Kidney (tissue), 14 donors: ENCODE data around the gene PDE4D. TPM values are rescaled to one million over a fixed set of nuclear protein-coding genes. Genes with fewer than 3 reads are reported as not detected.

Source experiments
- DNase-seq, 5 donors: peaks; one replicate each; pipeline ENCODE4 v3.0.0-alpha.2; 2013 to 2020
- FAIRE-seq: peaks from 2 replicates; lab custom pipeline; 2012; peaks lifted over from hg19 to GRCh38; lab: Jason Lieb, UNC
- H3K27ac ChIP-seq, 2 donors: one replicate each; pipeline ENCODE4 v1.7.0; 2013; ENCODE audit warnings: low read depth in 2 of 2, low read length in 2 of 2, inconsistent platforms in 1 of 2
- H3K27me3 ChIP-seq: one replicate; pipeline ENCODE4 v1.7.1; 2013; ENCODE audit warnings: low read length, inconsistent platforms; ENCODE audit not compliant: control insufficient read depth, insufficient read depth
- H3K36me3 ChIP-seq, 3 donors: one replicate each; pipeline versions ENCODE4 v1.7.0 to v1.7.1; 2013; ENCODE audit warnings: low read length in 3 of 3, control low read depth in 1 of 3, inconsistent platforms in 1 of 3; ENCODE audit not compliant: insufficient read depth in 3 of 3, control insufficient read depth in 2 of 3
- H3K4me1 ChIP-seq, 3 donors: one replicate each; pipeline versions ENCODE4 v1.7.0 to v1.7.1; 2013; ENCODE audit warnings: low read length in 3 of 3, inconsistent platforms in 1 of 3, low read depth in 1 of 3; ENCODE audit not compliant: control insufficient read depth in 2 of 3, insufficient read depth in 2 of 3
- H3K4me3 ChIP-seq, 3 donors: one replicate each; pipeline versions ENCODE4 v1.7.0 to v1.8.1; 2013; ENCODE audit warnings: low read length in 3 of 3, control low read depth in 1 of 3, inconsistent platforms in 1 of 3
- H3K9ac ChIP-seq, 3 donors: one replicate each; pipeline versions ENCODE4 v1.7.0 to v1.7.1; 2013; ENCODE audit warnings: low read length in 3 of 3, control low read depth in 1 of 3, inconsistent platforms in 1 of 3
- H3K9me3 ChIP-seq, 3 donors: one replicate each; pipeline versions ENCODE4 v1.7.0 to v1.7.1; 2013; ENCODE audit warnings: low read length in 3 of 3, control low read depth in 1 of 3, inconsistent platforms in 1 of 3; ENCODE audit not compliant: control insufficient read depth in 2 of 3, insufficient read depth in 1 of 3
- CTCF ChIP-seq: IDR thresholded peaks from 3 replicates; pipeline ENCODE4 v1.5.1; 2012; ENCODE audit warnings: mild to moderate bottlenecking, moderate library complexity, borderline replicate concordance; ENCODE audit not compliant: insufficient read depth; ENCODE audit errors: extremely low read depth
- intact Hi-C: fragments of 100-400 bp; cut with DNase I; formaldehyde crosslinking; loops from one replicate; pipeline ENCODE4 v1.11.1; 2022
- polyA plus RNA-seq: library from polyadenylated mRNA; stranded (reverse); fragments of 350-450 nt; fragmentation: Illumina TruSeq; extraction: RNeasy Lipid Tissue Mini Kit (QIAGEN cat#74804); gene quantifications from one replicate; pipeline ENCODE4 v1.2.3, GENCODE V29; 2014; ENCODE audit warnings: low read depth, low replicate concordance; ENCODE audit not compliant: insufficient read depth
- total RNA-seq: library from RNA; stranded (reverse); fragmentation: NEBNext Ultra II Directional; extraction: Animal tissue kit (Norgen Biotek cat#: 25700); gene quantifications from one replicate; pipeline ENCODE4 v1.2.1, GENCODE V29; 2021
- donor health status: control.
- donor health status: control.
- donor health status: control.
- donor health status: control.
- donor health status: control.
- donor health status: DM: yes; HTN: yes; CAD: no.
- donor health status: Normal renal cell carcinoma (clear cell type).

PDE4D gene
- total and polyA plus RNA-seq, 2 donors from 2014 or later = 9.2 to 78.9 TPM

GRCh38 chr5:59922220-59922619 lies 28.7 kb upstream of the PDE4D start:
- no peak for FAIRE-seq

GRCh38 chr5:59921816-59922215 lies 28.3 kb upstream of the PDE4D start:
- no peak for DNase-seq
- no peak for FAIRE-seq
- Histone ChIP-seq H3K4me1 (no peaks in the 10 kb centered on the region), H3K27me3 (no peaks in the 10 kb centered on the region), H3K9me3 (no peaks in the 10 kb centered on the region), H3K27ac (no peak overlapping the region), H3K9ac (no peak overlapping the region), H3K4me3 (no peak overlapping the region), H3K36me3 (no peaks in the 10 kb centered on the region)
- no peak for TF ChIP-seq CTCF
- intact Hi-C loops = no loop called here

More at GRCh38 chr5:59922220-59922619, 28.7 kb upstream of the PDE4D start:
- no peaks in the 10 kb centered on the region for H3K27me3 ChIP-seq
- TF ChIP-seq CTCF = no peak
- H3K9ac ChIP-seq = no peak overlapping the region
- intact Hi-C loops = no loop called here
- no peak overlapping the region for H3K27ac ChIP-seq
- H3K4me3 ChIP-seq = no peak overlapping the region
- H3K36me3 ChIP-seq = no peaks in the 10 kb centered on the region
- no peaks in the 10 kb centered on the region for H3K4me1 ChIP-seq
- no peaks in the 10 kb centered on the region for H3K9me3 ChIP-seq
- DNase-seq = no peak

GRCh38 chr5:59919484-59919883 lies 26.0 kb upstream of the PDE4D start:
- no peak overlapping the region for H3K27ac ChIP-seq
- DNase-seq = peak in 1 of 5 donors; percentile 7
- no peak overlapping the region for H3K9ac ChIP-seq
- H3K4me1 ChIP-seq = no peaks in the 10 kb centered on the region
- no peak for FAIRE-seq
- H3K27me3 ChIP-seq = no peaks in the 10 kb centered on the region
- H3K4me3 ChIP-seq = no peak overlapping the region
- no peak for TF ChIP-seq CTCF
- no peaks in the 10 kb centered on the region for H3K9me3 ChIP-seq
- intact Hi-C loops = no loop called here
- no peaks in the 10 kb centered on the region for H3K36me3 ChIP-seq

GRCh38 chr5:59917121-59917520 lies 23.6 kb upstream of the PDE4D start:
- FAIRE-seq (no peak), DNase-seq (no peak)
- Histone ChIP-seq H3K4me1 (no peaks in the 10 kb centered on the region), H3K4me3 (no peak overlapping the region), H3K27ac (no peak overlapping the region), H3K27me3 (no peaks in the 10 kb centered on the region), H3K9me3 (no peaks in the 10 kb centered on the region), H3K36me3 (no peaks in the 10 kb centered on the region), H3K9ac (no peak overlapping the region)
- intact Hi-C loops = no loop called here
- TF ChIP-seq CTCF = no peak
